HCT116 (cell line): ENCODE measurements around the gene LIM2. TPM values are rescaled to one million over a fixed set of nuclear protein-coding genes. Genes with fewer than 3 reads are reported as not detected.

Source experiments
- ATAC-seq: fragments of 200-7000 bp; cut with Tn5 transposase; 2 replicates; pipeline ENCODE4 v1.9.1; 2020; ENCODE audit warnings: mild to moderate bottlenecking, moderate library complexity
- BruUV-seq: library from RNA; stranded (reverse); fragments of 400-500 nt; replicated peaks from 2 replicates; lab custom pipeline; 2021; lab: Mats Ljungman, UMichigan
- CTCF ChIA-PET: fragments of 300-600 bp; sonication (Branson Sonifier 250); formaldehyde crosslinking; loops from one replicate; lab custom pipeline; 2021; ENCODE audit warnings: antibody characterized with exemption; lab: Charles Lee
- POLR2A ChIA-PET: fragments of 300-600, 350-600 bp; sonication (Branson Sonifier 250); formaldehyde crosslinking; loops from one replicate; lab custom pipeline; 2021; ENCODE audit warnings: antibody characterized with exemption; lab: Charles Lee
- RAD21 ChIA-PET, 2 experiments: fragments of 300-600 bp; sonication (Branson Sonifier 250); formaldehyde crosslinking; loops; one replicate each; lab custom pipeline; 2023; ENCODE audit warnings: low total read pairs in 2 of 2; ENCODE audit not compliant: uncharacterized antibody in 2 of 2, unreplicated experiment in 2 of 2, low non-redundant PET in 1 of 2; lab: Charles Lee
- DNase-seq: peaks from one replicate; pipeline ENCODE4 v3.0.0-alpha.2; 2010; ENCODE audit warnings: low read depth, low spot score
- H2AFZ ChIP-seq: fragments of 200-600 bp; shearing (Covaris generic), sonication (generic); 2 replicates; pipeline ENCODE4 v1.6.1; 2017; ENCODE audit warnings: low read depth, mixed run types, mixed read lengths, antibody characterized with exemption, low read length; ENCODE audit not compliant: poor library complexity, severe bottlenecking
- H3K27ac ChIP-seq: 2 replicates; pipeline ENCODE4 v1.5.1; 2012; ENCODE audit warnings: low read depth, low read length
- H3K27me3 ChIP-seq: fragments of 200-600 bp; sonication (generic); 2 replicates; pipeline ENCODE4 v1.6.1; 2016; ENCODE audit warnings: mixed run types, low read length, mixed read lengths; ENCODE audit not compliant: insufficient read depth
- H3K36me3 ChIP-seq, 2 experiments: fragments of 200-500 bp in 1 of 2; fragments of 200-600 bp in 1 of 2; sonication (Bioruptor generic) in 1 of 2; sonication (generic) in 1 of 2; 2 replicates each; pipeline versions ENCODE4 v1.5.1 to v1.6.1; 2014 to 2016; ENCODE audit warnings: low read length in 2 of 2, inconsistent platforms in 1 of 2, mixed read lengths in 1 of 2, mixed run types in 1 of 2; ENCODE audit not compliant: insufficient read depth in 2 of 2, control insufficient read depth in 1 of 2
- H3K4me1 ChIP-seq, 2 experiments: fragments of 200-600 bp in 1 of 2; sonication (generic) in 1 of 2; 2 replicates each; pipeline versions ENCODE4 v1.5.1 to v1.6.1; 2012 to 2017; ENCODE audit warnings: low read length in 2 of 2, inconsistent platforms in 1 of 2, mild to moderate bottlenecking in 1 of 2, mixed read lengths in 1 of 2, mixed run types in 1 of 2, moderate library complexity in 1 of 2; ENCODE audit not compliant: insufficient read depth in 2 of 2, control insufficient read depth in 1 of 2
- H3K4me2 ChIP-seq: fragments of 200-600 bp; sonication (generic); 2 replicates; pipeline ENCODE4 v1.6.1; 2017; ENCODE audit warnings: mixed run types, low read length, mixed read lengths
- H3K4me3 ChIP-seq, 2 experiments: fragments of 200-600 bp in 1 of 2; sonication (generic) in 1 of 2; replicated peaks in 1 of 2; 2 replicates each; pipeline ENCODE4 v1.5.1; 2011 to 2016; ENCODE audit warnings: low read length in 2 of 2, control low read depth in 1 of 2, low read depth in 1 of 2, mild to moderate bottlenecking in 1 of 2, mixed read lengths in 1 of 2, mixed run types in 1 of 2
- H3K79me2 ChIP-seq: fragments of 200-600 bp; sonication (generic); 2 replicates; pipeline ENCODE4 v1.6.1; 2017; ENCODE audit warnings: mild to moderate bottlenecking, mixed run types, low read length, moderate library complexity, mixed read lengths; ENCODE audit not compliant: insufficient read depth
- H3K9ac ChIP-seq: fragments of 200-600 bp; sonication (generic); 2 replicates; pipeline ENCODE4 v1.6.1; 2016; ENCODE audit warnings: low read length, mixed read lengths
- H3K9me2 ChIP-seq: fragments of 200-600 bp; sonication (generic), shearing (Covaris generic); 2 replicates; pipeline ENCODE4 v1.6.1; 2017; ENCODE audit warnings: mixed run types, mild to moderate bottlenecking, moderate library complexity; ENCODE audit not compliant: insufficient read depth
- H3K9me3 ChIP-seq, 2 experiments: fragments of 200-500 bp in 1 of 2; fragments of 200-600 bp in 1 of 2; sonication (Bioruptor generic) in 1 of 2; sonication (generic) in 1 of 2; 2 replicates each; pipeline ENCODE4 v1.6.1; 2014 to 2017; ENCODE audit warnings: low read length in 2 of 2, mixed read lengths in 2 of 2, inconsistent platforms in 1 of 2, low read depth in 1 of 2, mild to moderate bottlenecking in 1 of 2, mixed run types in 1 of 2, moderate library complexity in 1 of 2; ENCODE audit not compliant: control insufficient read depth in 1 of 2, insufficient read depth in 1 of 2
- H4K20me1 ChIP-seq: fragments of 200-600 bp; sonication (generic), shearing (Covaris generic); 2 replicates; pipeline ENCODE4 v1.6.1; 2017; ENCODE audit warnings: mixed run types, mild to moderate bottlenecking, moderate library complexity; ENCODE audit not compliant: insufficient read depth
- CBX3 ChIP-seq: IDR thresholded peaks from 2 replicates; pipeline ENCODE4 v1.6.1; 2012; ENCODE audit warnings: low read depth
- EGR1 ChIP-seq: IDR thresholded peaks from 2 replicates; pipeline ENCODE4 v1.6.1; 2012; ENCODE audit warnings: low read depth
- JUND ChIP-seq: IDR thresholded peaks from 2 replicates; pipeline ENCODE4 v1.6.1; 2012
- RAD21 ChIP-seq: IDR thresholded peaks from 2 replicates; pipeline ENCODE4 v1.6.1; 2012; ENCODE audit warnings: low read depth, mild to moderate bottlenecking
- SRF ChIP-seq: IDR thresholded peaks from 2 replicates; pipeline ENCODE4 v1.6.1; 2012; ENCODE audit warnings: low read depth
- YY1 ChIP-seq: IDR thresholded peaks from 2 replicates; pipeline ENCODE4 v1.6.1; 2011; ENCODE audit warnings: low read length, low read depth, moderate library complexity, mild to moderate bottlenecking; ENCODE audit not compliant: insufficient replicate concordance; ENCODE audit errors: extremely low read depth
- ZFX ChIP-seq: fragments of 450-650 bp; IDR thresholded peaks from 2 replicates; pipeline ENCODE4 v1.6.1; 2017
- intact Hi-C: fragments of 100-400 bp; cut with micrococcal nuclease; formaldehyde crosslinking; loops from 2 replicates; pipeline ENCODE4 v1.10.0; 2022
- total RNA-seq: library from RNA; stranded (reverse); gene quantifications from one replicate; pipeline ENCODE4 v1.2.1, GENCODE V29; 2021; ENCODE audit not compliant: unreplicated experiment
- TF ChIP-seq, protein P1 (sequence below), 3 experiments: fragments of 200-600 bp in 1 of 3; sonication (generic) in 1 of 3; IDR thresholded peaks in 2 of 3; conservative IDR thresholded peaks in 1 of 3; 2 replicates each; pipeline ENCODE4 v1.5.1; 2012 to 2017; ENCODE audit warnings: low read depth in 2 of 3, low read length in 2 of 3, antibody characterized with exemption in 1 of 3, borderline replicate concordance in 1 of 3, control low read depth in 1 of 3, mild to moderate bottlenecking in 1 of 3, mixed read lengths in 1 of 3, mixed run types in 1 of 3, moderate library complexity in 1 of 3; ENCODE audit not compliant: insufficient read depth in 1 of 3

LIM2 gene
- total RNA-seq, 1 experiment from 2014 or later = not detected

DNA sequence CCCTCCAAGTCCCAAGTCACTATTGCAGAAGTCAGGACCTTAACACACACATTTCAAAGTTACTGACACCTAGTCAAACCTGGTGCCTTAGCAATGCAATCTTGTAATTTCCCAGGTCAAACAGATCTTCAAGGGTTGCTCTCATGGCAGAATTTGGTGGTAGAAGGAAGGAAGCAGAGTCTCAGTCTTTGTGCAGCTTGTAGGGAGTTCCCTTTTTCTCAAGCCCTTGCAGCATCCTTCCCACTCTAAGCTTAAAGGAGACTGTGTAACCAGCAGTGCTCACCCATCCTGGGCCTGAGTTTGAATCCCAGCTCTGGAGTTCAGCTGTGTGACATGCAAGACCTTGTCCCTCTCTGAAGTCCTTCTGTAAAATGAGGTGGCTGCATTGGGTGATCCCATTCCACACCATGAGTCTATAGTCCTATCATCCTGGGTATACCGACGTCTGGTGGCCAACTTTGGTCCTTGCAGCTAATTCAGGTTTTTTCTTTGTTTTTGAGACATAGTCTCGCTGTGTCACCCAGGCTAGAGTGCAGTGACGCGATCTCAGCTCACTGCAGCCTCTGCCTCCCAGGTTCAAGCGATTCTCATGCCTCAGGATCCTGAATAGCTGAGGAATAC, 19.8 kb upstream of the LIM2 start:
- H3K9me3 ChIP-seq = no peaks in the 10 kb centered on the region; a peak in 1 of 4 replicates
- intact Hi-C loops = loop anchor here (1.0 kb wide), 1 partner anchor 68 kb away; no protein-coding TSS in a partner anchor

More for the DNA sequence above, 19.8 kb upstream of the LIM2 start:
- H2AFZ ChIP-seq = no peak overlapping the region
- TF ChIP-seq EGR1 (no peak), ZFX (no peak), CBX3 (0 out of 2 replicates have a peak, but pooled peaks have one; percentile 25), RAD21 (peak; percentile 81), YY1 (no peak), JUND (no peak), SRF (no peak)
- TF ChIP-seq, protein P1, sequence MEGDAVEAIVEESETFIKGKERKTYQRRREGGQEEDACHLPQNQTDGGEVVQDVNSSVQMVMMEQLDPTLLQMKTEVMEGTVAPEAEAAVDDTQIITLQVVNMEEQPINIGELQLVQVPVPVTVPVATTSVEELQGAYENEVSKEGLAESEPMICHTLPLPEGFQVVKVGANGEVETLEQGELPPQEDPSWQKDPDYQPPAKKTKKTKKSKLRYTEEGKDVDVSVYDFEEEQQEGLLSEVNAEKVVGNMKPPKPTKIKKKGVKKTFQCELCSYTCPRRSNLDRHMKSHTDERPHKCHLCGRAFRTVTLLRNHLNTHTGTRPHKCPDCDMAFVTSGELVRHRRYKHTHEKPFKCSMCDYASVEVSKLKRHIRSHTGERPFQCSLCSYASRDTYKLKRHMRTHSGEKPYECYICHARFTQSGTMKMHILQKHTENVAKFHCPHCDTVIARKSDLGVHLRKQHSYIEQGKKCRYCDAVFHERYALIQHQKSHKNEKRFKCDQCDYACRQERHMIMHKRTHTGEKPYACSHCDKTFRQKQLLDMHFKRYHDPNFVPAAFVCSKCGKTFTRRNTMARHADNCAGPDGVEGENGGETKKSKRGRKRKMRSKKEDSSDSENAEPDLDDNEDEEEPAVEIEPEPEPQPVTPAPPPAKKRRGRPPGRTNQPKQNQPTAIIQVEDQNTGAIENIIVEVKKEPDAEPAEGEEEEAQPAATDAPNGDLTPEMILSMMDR (IDR thresholded peaks at IDR 0.05 in 2 of 3, conservative IDR thresholded peaks at IDR 0.05 in 1 of 3; ENCODE audit: borderline replicate concordance in 1 of 3, insufficient read depth in 1 of 3, low read depth in 2 of 3, low read length in 2 of 3) = peak; percentile 66 to 83 (median 73)
- H3K9ac ChIP-seq = no peak overlapping the region
- H3K27ac ChIP-seq = no peak overlapping the region
- peak; percentile 90 for ATAC-seq
- H3K4me3 ChIP-seq = no peak overlapping the region
- no peaks in the 10 kb centered on the region for H3K4me1 ChIP-seq
- H3K27me3 ChIP-seq = no peaks in the 10 kb centered on the region
- peaks cover 0 to 3% of the 10 kb centered on the region in 2 experiments; a peak in 1 of 4 replicates for H3K36me3 ChIP-seq
- no peaks in the 10 kb centered on the region for H3K9me2 ChIP-seq
- CTCF ChIA-PET = interaction anchor here (1.0 to 3.7 kb wide), 8 partner anchors 12 to 262 kb away, joined by 3 to 21 read pairs (median 4); no protein-coding TSS in a partner anchor
- POLR2A ChIA-PET = interaction anchor here (0.9 kb wide), 1 partner anchor 68 kb away, joined by 3 read pairs; no protein-coding TSS in a partner anchor
- no TSS peak for BruUV-seq
- H4K20me1 ChIP-seq = no peaks in the 10 kb centered on the region
- no peak overlapping the region for H3K4me2 ChIP-seq
- RAD21 ChIA-PET = interaction anchor here (1.2 to 1.8 kb wide), 2 partner anchors 68 kb away, joined by 4 to 7 read pairs; no protein-coding TSS in a partner anchor
- H3K79me2 ChIP-seq = no peaks in the 10 kb centered on the region
- DNase-seq = peak; percentile 46
